A673 (cell line): ENCODE measurements around the gene CFAP58.

Experiments used
- CTCF ChIP-seq: fragments of 300-800, 200-600 bp; sonication (generic); conservative IDR thresholded peaks from 2 replicates; pipeline ENCODE4 v1.5.1; 2017; ENCODE audit warnings: low read depth, mild to moderate bottlenecking, antibody characterized with exemption, low read length, moderate library complexity, mixed read lengths
- EZH2 ChIP-seq: fragments of 200-600 bp; sonication (generic); IDR thresholded peaks from 2 replicates; pipeline ENCODE4 v1.6.1; 2017; ENCODE audit warnings: borderline replicate concordance, low read depth, mild to moderate bottlenecking, mixed read lengths, antibody characterized with exemption, low read length; ENCODE audit not compliant: poor library complexity, severe bottlenecking

GRCh38 chr10:104391969-104392296, 38.3 kb downstream of the CFAP58 start:
- TF ChIP-seq CTCF: no peak
- no peak for TF ChIP-seq EZH2
